ENCODE data around the gene CUL7. TPM values are rescaled to one million over a fixed set of nuclear protein-coding genes. Genes with fewer than 3 reads are reported as not detected.

The CUL7 gene
- total RNA-seq, 2 donors from 2014 or later: 16.3 to 24.4 TPM

DNA sequence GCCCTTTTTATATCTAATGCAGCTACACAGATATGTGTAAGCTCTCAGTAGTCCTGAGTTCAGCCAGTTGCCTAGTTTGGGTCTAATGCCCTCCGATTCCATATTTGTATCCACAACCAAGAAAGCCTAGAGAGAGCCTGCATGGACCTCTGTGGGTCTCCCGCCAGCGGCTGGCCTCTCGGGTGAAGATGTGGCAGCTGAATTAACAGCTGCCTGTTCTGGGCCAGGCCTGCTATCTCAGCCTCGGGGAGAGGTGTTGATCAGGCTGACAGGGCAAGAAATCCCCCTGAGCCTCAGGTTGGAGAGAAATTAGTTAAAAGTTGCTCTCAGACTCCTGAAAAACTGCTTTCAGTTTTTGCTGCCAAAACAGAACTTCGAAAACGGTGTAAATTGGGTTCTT lies 42.3 kb upstream of the CUL7 start:
- TF ChIP-seq POLR2A (IDR thresholded peaks at IDR 0.05): no peak
- TF ChIP-seq, protein P1, sequence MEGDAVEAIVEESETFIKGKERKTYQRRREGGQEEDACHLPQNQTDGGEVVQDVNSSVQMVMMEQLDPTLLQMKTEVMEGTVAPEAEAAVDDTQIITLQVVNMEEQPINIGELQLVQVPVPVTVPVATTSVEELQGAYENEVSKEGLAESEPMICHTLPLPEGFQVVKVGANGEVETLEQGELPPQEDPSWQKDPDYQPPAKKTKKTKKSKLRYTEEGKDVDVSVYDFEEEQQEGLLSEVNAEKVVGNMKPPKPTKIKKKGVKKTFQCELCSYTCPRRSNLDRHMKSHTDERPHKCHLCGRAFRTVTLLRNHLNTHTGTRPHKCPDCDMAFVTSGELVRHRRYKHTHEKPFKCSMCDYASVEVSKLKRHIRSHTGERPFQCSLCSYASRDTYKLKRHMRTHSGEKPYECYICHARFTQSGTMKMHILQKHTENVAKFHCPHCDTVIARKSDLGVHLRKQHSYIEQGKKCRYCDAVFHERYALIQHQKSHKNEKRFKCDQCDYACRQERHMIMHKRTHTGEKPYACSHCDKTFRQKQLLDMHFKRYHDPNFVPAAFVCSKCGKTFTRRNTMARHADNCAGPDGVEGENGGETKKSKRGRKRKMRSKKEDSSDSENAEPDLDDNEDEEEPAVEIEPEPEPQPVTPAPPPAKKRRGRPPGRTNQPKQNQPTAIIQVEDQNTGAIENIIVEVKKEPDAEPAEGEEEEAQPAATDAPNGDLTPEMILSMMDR (IDR thresholded peaks at IDR 0.05): no peak
- 53 to 55% methylated on average over 7 of the region's 7 CpGs for WGBS, 2 donors
- Histone ChIP-seq H3K27me3 (no peaks in the 10 kb centered on the region), H3K4me3 (no peak overlapping the region), H3K9me3 (no peaks in the 10 kb centered on the region), H3K36me3 (replicated peaks in 1 of 2; ENCODE audit: insufficient read depth in 1 of 2, low read depth in 2 of 2) (no peaks in the 10 kb centered on the region), H3K4me1 (peaks cover 19% of the 10 kb centered on the region), H3K27ac (peak overlapping the region; percentile 31 to 73 (median 65))
- DNase-seq: no peak
- intact Hi-C loops (cut with DNase I): no loop called here
- ATAC-seq: no peak

GRCh38 chr6:43093436-43094289 lies 40.0 kb upstream of the CUL7 start:
- intact Hi-C loops (cut with DNase I): no loop called here
- Histone ChIP-seq H3K27ac (no peak overlapping the region), H3K4me1 (peaks cover 38% of the 10 kb centered on the region), H3K36me3 (replicated peaks in 1 of 2; ENCODE audit: insufficient read depth in 1 of 2, low read depth in 2 of 2) (no peaks in the 10 kb centered on the region), H3K9me3 (no peaks in the 10 kb centered on the region), H3K27me3 (no peaks in the 10 kb centered on the region), H3K4me3 (no peak overlapping the region)
- TF ChIP-seq POLR2A (IDR thresholded peaks at IDR 0.05): no peak
- WGBS, 2 donors: 74 to 81% methylated on average over 9 of the region's 9 CpGs
- DNase-seq (peak in 2 of 4 donors; percentile 16 to 34), ATAC-seq (no peak)

DNA sequence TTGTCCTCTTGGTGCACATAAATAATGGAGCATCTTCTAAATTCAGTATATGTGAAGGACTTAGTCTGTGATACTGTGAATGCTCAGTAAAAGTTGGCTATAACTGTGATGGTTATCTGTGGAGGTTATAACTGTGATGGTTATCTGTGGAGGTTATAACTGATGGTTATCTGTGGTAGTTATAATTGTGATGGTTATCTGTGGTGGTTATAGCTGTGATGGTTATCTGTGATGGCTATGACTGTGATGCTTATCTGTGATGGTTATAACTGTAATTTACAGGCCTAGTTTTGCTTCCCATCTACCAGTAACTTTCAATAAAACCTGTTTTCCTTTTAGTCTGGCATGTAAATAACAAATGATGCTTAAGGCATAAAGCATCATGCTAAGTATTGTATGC lies 39.0 kb upstream of the CUL7 start:
- Histone ChIP-seq H3K27ac (no peak overlapping the region), H3K4me3 (no peak overlapping the region), H3K36me3 (replicated peaks in 1 of 2; ENCODE audit: insufficient read depth in 1 of 2, low read depth in 2 of 2) (no peaks in the 10 kb centered on the region), H3K4me1 (peaks cover 38% of the 10 kb centered on the region), H3K9me3 (no peaks in the 10 kb centered on the region), H3K27me3 (no peaks in the 10 kb centered on the region)
- intact Hi-C loops (cut with DNase I): no loop called here
- TF ChIP-seq POLR2A (IDR thresholded peaks at IDR 0.05): no peak
- TF ChIP-seq, protein P1 (IDR thresholded peaks at IDR 0.05): no peak
- ATAC-seq (no peak), DNase-seq (no peak)

- Histone ChIP-seq H3K4me3 (no peak overlapping the region), H3K4me1 (peaks cover 32% of the 10 kb centered on the region), H3K27ac (peak overlapping the region in 1 of 4 donors; percentile 77), H3K9me3 (no peaks in the 10 kb centered on the region), H3K27me3 (no peaks in the 10 kb centered on the region), H3K36me3 (replicated peaks in 1 of 2; ENCODE audit: insufficient read depth in 1 of 2, low read depth in 2 of 2) (no peaks in the 10 kb centered on the region)
- TF ChIP-seq, protein P1 (IDR thresholded peaks at IDR 0.05): no peak
- no peak for ATAC-seq
- WGBS, 2 donors: 87 to 88% methylated on average over 10 of the region's 10 CpGs
- no peak for DNase-seq
- intact Hi-C loops (cut with DNase I): no loop called here
Measured at GRCh38 chr6:43091436-43091991, 37.9 kb upstream of the CUL7 start.

DNA sequence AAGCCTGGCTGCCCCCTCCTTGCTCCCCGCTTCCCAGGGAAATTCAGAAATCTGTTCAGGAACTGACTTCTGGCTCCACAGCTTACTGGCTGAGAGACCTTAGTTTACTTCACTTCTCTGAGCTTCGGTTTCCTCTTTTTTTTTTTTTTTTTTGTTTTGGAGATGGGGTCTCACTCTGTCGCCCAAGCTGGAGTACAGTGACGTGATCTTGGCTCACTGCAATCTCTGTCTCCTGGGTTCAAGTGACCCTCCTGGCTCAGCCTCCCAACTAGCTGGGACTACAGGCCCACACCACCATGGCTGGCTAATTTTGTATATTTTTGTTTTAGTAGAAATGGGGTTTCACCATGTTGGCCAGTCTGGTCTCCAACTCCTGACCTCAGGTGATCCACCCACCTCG lies 37.4 kb upstream of the CUL7 start:
- Histone ChIP-seq H3K9me3 (no peaks in the 10 kb centered on the region), H3K4me3 (no peak overlapping the region), H3K4me1 (peaks cover 27% of the 10 kb centered on the region), H3K27me3 (no peaks in the 10 kb centered on the region), H3K27ac (peak overlapping the region in 3 of 4 donors; percentile 75 to 80 (median 77)), H3K36me3 (replicated peaks in 1 of 2; ENCODE audit: insufficient read depth in 1 of 2, low read depth in 2 of 2) (no peaks in the 10 kb centered on the region)
- intact Hi-C loops (cut with DNase I): no loop called here
- 70 to 80% methylated on average over 5 of the region's 5 CpGs for WGBS, 2 donors
- no peak for TF ChIP-seq POLR2A (IDR thresholded peaks at IDR 0.05)
- TF ChIP-seq, protein P1 (IDR thresholded peaks at IDR 0.05): no peak
- ATAC-seq: no peak
- no peak for DNase-seq

All from body of pancreas (tissue), 4 donors.